ENCODE data around the gene FAM20A.

Gene FAM20A

DNA sequence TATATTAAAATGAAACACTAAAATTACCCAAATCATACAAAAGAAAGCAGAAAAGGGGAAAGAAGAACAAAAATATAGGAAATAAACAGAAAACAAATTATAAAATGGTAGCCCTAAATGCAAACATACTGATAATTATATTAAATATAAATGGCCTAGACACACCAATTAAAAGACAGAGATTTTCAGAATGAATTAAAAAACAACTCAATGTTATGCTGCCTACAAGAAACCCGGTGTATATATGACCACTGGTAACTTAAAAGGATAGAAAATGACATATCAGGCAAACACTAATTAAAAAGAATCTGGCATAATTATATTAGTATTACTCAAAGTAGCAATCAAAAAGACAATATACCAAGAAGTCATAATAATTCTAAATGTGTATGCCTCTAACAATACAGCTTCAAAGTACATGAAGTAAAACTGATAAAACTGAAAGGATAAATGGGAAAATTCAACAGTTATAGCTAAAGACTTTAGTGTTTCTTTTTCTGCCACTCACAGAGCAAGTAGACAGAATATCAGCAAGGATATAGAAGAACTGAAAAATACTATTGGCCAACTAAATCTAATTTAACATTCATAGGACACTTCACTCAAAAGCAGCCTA is 7.5 kb upstream of the FAM20A start:
- DNase-seq: no peak

DNA sequence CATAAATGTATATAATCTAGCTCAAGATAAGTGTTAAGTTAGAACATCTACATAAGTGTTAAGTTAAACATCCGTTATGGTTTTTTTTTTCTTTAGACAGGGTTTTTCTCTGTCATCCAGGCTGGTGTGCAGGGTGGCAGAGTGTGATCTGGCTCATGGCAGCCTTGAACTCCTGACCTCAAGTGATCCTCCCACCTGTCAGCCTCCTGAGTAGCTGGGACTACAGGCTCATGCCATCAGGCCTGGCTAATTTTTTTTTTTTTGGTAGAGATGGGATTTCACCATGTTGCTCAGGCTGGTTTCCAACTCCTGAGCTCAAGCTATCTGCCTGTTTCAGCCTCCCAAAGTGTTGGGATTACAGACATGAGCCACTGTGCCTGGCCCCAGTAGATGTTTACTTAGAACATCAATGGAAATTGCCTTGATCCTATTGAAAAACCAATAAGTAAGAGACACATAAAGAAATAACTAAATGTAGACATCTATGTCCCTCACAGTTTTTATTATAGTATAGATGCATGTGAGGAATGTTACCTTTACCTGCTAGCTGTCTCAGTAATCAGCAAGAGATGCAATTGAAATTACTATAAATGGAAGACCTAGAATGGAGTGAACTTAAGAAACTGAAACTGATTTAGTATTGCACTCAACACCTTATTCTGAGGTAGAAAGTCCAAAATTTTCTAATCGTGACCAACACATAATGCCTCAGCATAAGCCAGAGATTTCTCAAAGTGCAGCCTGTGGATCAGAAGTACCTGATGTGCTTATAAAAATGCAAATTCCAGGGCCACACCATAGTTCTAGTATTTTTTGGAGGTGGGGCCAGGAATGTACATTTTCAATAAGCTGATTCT is 5.5 kb upstream of the FAM20A start:
- DNase-seq: no peak

DNA sequence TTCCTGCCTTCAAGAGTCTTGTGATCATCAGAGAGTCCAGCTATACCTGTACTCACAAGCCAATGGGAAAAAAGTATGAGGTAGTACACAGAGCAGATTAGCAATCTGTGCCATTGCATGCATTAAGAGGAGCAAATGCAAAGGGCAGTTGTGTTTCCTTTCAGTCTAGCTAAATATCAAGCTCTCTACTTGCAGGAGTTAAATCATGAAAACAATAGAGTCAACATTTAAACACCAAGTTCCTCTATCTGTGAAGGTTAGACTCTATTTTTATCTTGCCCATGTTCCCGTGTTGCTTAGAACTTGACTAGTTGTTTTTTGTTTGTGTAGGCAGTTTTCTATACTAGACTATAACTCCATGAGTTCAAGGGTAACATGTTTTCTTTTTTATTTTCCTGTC is 4.7 kb upstream of the FAM20A start:
- no peak for DNase-seq

DNA sequence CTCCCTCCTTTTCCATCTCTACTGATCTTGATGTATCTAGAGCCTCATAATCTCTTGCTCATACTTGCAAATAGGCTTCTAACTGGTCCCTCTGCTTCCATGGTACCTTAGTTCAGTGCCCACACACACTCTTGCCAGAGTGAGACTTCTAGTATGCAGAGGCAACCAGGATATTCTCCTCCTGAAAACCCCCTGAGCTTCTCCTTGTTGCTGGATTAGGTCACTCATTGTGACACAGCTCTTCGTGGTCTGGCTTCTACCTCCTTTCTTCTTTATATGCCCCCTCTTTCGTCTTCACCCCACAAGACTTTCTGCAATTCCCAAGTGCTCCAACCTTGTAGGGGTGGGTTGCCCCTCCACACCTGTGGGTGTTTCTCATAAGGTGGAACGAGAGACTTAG is 2.5 kb upstream of the FAM20A start:
- DNase-seq: no peak

DNA sequence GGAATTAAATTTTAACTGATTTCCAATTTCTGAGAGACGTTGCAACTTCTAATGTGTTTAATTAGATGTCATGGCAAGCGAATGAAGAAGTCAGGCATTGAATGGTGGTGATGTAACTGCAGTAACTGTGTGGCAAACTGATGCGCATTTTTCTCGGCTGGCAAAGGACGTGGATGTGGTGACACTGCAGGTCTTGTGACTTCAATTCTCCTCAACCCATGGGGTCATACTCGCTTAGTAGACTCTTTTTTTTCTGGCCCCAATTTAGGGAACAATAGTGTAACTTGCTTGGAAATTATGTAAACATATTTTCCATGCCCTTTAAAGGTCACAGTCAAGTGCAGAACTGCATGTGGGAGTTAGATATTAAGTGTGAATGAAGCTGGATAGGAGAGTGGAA is 1.9 kb upstream of the FAM20A start:
- no peak for DNase-seq

DNA sequence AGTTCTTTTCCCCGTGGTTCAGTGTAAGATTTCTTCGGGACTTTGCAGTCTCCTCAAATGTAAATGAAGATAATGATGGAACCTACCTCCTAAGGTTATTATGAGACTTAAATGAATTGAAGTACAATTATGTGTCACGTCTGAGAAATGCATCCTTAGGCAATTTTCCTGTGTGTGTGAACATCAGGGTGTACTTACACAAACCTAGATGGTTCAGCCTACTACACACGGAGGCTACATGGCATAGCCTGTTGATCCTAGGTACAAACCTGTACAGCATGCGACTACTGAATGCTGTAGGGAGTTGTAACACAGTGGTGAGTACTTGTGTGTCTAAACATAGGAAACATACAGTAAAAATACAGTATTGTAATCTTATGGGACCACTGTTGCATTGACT is 1.1 kb upstream of the FAM20A start:
- DNase-seq: no peak

DNA sequence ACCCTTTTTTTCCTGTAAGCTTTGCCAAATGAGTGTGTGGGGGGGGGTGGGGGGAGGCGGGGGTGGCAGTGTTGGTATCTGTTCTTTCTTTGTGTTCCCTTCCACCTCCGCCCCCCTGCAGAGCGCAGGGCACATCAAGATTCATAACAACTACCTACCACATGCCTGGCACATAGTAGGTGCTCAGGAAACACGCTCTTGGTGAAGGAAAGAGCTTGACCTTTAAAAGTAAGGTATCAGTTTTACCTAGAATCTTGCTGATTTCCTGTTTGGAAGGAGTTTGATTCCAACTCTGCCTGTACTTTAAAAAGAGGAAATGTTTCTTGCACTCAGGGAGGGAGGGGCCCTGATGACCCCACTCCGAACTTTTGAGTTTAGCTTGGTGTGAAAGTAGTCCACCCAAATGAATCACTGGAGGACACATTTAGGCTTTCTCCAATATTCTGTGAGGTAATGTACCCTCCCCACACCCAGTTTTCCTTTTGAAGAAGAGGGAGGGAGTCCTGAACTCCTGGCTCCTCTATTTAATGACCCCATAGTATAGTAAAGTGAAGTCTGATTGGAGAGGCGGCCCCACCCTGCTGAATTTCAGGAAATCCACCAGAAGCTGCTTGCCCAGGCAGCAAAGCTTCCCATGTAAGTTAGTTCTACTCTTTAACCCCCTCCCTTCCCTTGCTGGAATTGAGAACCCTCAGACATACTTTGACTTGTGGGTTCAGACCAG is 560 bp upstream of the FAM20A start:
- DNase-seq: no peak

- no peak for DNase-seq
These were observed 868 bp downstream of the FAM20A start for GRCh38 chr17:68600067-68600930.

DNA sequence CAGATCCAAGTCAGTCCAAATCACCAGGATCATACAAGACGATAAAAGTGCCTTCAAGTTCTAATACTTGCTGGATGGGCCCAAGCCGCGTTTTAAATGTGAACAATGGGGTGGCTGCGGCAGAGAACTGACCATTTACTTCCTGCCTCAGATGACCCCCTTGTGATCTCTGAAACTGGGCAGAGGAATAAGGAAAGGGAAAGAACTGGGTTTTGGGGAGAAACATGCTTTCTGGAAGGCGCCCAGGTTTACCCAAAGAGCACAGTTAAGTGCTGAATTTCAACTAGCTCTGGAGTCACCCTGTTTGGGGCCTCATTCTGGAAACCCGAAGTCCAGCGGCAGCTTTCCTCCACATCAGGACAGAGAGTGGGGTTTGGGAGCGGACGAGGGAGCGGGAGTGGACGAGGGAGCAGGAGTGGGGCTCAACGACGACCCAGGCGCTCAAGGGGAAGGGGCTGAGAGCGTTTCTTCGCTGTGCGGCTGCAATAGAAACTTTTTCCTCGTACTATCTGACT is 1.6 kb downstream of the FAM20A start:
- DNase-seq: no peak

DNA sequence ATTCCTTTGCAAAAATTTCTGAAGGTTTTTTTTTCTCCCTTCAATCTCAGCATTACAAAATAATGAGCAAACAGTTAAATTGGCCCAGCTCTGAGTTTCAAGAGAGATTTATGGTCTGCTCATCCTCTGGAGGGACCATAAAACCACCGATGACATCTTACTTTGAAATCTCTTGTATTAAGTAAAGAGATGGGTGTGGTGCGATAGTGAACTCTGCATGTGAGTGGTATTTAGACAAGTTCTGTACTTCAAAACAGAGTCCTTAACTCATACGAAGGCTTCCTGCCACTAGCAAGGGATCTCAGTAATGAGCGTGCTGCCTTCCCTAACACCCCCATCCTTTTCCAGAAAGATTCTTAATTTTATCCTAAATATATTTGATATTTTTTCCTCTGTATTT is 2.1 kb downstream of the FAM20A start:
- DNase-seq: no peak

DNA sequence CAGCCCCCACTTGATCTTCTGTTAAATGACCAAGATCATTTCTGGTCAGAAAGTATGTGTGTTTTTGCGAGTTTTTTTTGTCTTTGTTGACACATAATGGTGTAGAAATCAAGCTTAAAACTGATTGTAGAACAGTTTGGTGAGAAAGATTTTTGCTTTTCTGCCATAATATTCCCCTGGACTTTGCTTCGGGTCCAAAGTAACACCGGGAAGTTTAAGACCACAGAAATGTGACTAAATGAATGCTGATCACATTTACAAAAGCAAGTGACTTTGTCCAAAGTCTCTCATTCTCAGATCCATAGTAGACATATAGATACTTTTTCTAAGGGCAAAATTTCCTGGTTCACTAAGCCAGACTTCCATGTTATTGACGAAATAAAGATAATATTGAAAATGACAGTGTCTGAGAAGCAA is 2.6 kb downstream of the FAM20A start:
- DNase-seq: no peak

GRCh38 chr17:68598074-68598473 is 3.1 kb downstream of the FAM20A start:
- no peak for DNase-seq

DNA sequence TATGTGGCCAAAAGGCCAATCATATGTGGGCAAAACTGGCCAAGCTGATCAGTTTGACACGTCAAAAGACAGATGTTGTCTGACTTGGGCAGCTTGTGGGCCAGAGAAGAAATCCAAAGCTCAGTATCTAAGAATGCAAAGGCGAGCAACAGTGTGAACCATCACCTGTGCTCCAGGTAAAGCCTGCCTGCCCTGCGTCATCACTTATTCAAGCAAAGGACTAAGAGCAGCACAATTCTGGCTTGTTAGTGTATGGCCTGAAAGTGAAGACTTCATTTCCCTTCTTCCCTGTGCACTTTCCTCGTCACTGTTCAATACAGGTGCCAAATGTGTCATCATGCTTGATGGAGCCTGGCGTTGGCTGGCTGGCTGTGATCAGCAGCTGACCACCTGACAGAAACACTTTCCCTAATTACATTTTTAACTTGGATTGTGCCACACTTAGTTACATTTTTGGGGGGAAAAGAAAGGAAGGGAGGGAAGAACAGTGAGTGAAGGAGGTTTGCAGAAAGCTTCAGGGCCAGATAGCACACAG is 4.7 kb downstream of the FAM20A start:
- DNase-seq: no peak

- DNase-seq: no peak
These were observed 5.2 kb downstream of the FAM20A start for GRCh38 chr17:68595986-68596385.

- DNase-seq: no peak
These were observed 5.7 kb downstream of the FAM20A start for GRCh38 chr17:68595496-68595895.

GRCh38 chr17:68594552-68594951 is 6.6 kb downstream of the FAM20A start:
- DNase-seq: no peak

DNA sequence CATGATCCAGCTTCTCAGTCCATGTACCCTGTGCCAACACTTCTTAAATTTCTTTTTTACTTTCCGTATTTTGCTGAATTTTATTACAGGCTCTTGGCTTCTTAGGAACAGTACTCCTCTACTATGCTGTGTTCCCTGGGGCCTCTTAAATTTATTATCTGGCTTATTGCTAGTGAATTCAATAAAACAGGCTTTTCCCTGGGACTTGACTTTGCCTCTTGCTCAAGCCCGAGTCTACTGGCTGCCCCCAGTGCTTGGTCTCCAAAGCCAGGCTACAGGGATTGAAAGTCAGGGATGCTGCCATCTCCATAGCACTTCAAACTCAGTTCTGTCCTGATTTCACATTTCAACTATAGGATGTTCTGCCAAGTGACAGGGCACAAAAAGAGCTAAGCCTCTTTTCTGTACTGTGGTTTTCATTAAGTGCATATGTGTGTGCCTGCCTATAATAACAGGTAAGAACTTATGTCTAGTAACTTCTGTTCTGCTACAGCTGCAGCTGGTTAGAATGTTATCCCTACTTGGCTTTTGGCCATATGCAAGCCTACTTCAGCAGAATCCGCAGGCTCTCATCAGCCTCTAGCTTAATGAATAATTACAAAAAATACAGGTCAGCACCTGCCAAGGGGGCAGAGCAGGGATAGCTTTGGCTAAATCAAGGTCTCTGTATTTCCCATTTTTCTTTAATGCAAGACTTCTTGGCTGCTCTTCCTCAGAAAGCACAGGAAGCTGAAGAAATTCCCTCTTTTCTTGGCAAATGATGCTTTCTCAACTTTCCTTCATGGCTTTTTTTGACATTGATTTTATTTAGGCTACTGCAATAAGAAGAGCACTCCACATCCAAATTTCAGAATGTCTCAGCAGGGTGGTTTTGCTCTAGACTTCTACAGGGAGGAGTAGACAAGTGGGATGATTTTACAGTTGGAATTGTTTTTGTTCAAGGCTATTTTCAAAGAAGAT is 8.2 kb downstream of the FAM20A start:
- no peak for DNase-seq

- no peak for DNase-seq
These were observed 9.2 kb downstream of the FAM20A start for GRCh38 chr17:68592009-68592408.

DNA sequence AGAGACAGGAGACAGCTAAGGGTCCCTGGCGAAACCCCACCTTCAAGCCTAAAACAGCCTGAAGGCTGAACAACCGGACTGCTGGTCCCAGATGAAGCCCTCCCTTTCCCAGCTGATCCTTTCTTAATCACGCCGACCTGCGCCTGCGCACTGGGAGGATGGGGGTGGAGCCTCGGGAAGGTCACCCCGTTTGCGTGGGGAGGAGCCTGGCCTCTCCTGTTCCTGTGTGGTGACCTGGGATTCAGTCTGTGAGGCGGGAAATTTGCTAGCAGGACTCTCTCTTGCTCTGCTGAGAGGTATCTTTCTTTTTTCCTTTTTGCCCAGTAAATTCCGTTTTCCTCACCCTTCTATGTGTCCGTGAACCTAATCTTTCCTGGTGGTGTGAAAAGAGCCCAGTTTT is 9.6 kb downstream of the FAM20A start:
- DNase-seq: peak in 2 of 14 donors; percentile 2 to 15

DNA sequence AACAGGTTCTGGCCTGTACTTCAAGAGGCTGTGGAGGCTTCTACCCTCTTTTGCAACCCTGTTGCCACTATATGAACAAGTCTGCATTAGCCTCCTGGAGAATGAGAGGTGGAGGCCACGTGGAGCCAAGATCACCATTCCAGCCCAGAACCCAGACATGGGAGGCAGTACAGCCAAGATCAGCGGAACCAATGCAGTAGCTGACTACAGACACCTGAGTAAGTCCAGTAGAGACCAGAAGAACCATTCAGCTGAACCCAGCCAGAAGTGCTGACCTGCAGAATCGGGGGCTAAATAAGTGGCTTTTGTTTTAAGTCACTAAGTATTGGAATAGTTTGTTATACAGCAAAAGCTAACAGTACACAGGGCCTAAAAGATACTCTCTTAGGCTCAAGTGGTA is 12.1 kb downstream of the FAM20A start:
- no peak for DNase-seq

DNA sequence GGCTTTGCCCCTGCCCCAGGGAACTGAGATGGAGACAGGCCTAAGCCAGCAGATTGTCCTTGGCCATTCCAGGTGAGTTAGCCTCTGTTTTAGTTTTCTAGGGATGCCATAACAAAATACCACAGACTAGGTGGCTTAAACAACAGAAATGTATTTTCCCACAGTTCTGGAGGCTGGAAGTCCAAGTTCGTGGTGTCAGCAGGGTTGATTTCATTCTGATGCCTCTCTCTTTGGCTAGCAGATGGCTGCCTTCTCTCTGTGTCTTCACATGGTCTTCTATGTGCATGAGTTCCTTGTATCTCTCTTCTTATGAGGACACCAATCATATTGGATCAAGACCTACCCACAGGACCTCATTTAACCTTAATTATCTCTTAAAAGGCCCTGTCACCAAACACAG is 12.8 kb downstream of the FAM20A start:
- no peak for DNase-seq

Measured in C1 segment of cervical spinal cord (tissue), 14 donors.